Hippocampal formation (tissue), 2 donors: Measurements from ENCODE around the gene SFXN4.
"Not testable (repeated sequence)": the region's sequence is repeated elsewhere in the genome, so short reads cannot be mapped to it uniquely, and the experiment has no call there.

Experiments
- DNase-seq, 2 donors: peaks; one replicate each; lab custom pipeline; 2025; lab: John Stamatoyannopoulos, UW

SFXN4 gene

GRCh38 chr10:119143657-119144056 is 21.9 kb downstream of the SFXN4 start:
- no peak for DNase-seq

- DNase-seq: no peak
These were observed 24.8 kb downstream of the SFXN4 start for GRCh38 chr10:119140603-119141245.

GRCh38 chr10:119139464-119140067 is 25.9 kb downstream of the SFXN4 start:
- peak in 1 of 2 donors; percentile 9 for DNase-seq

- DNase-seq: no peak
These were observed 26.9 kb downstream of the SFXN4 start for GRCh38 chr10:119138346-119139306.

GRCh38 chr10:119137878-119138277 is 27.6 kb downstream of the SFXN4 start:
- DNase-seq: not testable (repeated sequence)

GRCh38 chr10:119136084-119136483 is 29.4 kb downstream of the SFXN4 start:
- DNase-seq: no peak

GRCh38 chr10:119135513-119135881 is 30.0 kb downstream of the SFXN4 start:
- no peak for DNase-seq

GRCh38 chr10:119133949-119134348 is 31.6 kb downstream of the SFXN4 start:
- DNase-seq: no peak

- DNase-seq: peak; percentile 34 to 53
These were observed 32.8 kb downstream of the SFXN4 start for GRCh38 chr10:119132521-119133345.

GRCh38 chr10:119131512-119132240 is 33.8 kb downstream of the SFXN4 start:
- peak in 1 of 2 donors; percentile 35 for DNase-seq

GRCh38 chr10:119129721-119130120 is 35.8 kb downstream of the SFXN4 start:
- no peak for DNase-seq

GRCh38 chr10:119125942-119126341 is 39.6 kb downstream of the SFXN4 start:
- DNase-seq: no peak

GRCh38 chr10:119120875-119121274 is 44.6 kb downstream of the SFXN4 start:
- DNase-seq: no peak

GRCh38 chr10:119120413-119120867 is 45.1 kb downstream of the SFXN4 start:
- no peak for DNase-seq

- DNase-seq: no peak
These were observed 46.1 kb downstream of the SFXN4 start for GRCh38 chr10:119119400-119119799.

- no peak for DNase-seq
These were observed 47.3 kb downstream of the SFXN4 start for GRCh38 chr10:119118231-119118630.

- DNase-seq: no peak
These were observed 49.1 kb downstream of the SFXN4 start for GRCh38 chr10:119116326-119116951.

GRCh38 chr10:119115926-119116325 is 49.6 kb downstream of the SFXN4 start:
- DNase-seq: no peak

- no peak for DNase-seq
These were observed 51.5 kb downstream of the SFXN4 start for GRCh38 chr10:119113751-119114732.
